NCI-H1092 (cell line): ENCODE data around the gene IFNA10.
"Not testable (repeated sequence)": the region's sequence is repeated elsewhere in the genome, so short reads cannot be mapped to it uniquely, and the experiment has no call there.

Experiments used
- DNase-seq: peaks from one replicate; lab custom pipeline; 2025; lab: John Stamatoyannopoulos, UW

IFNA10 gene

DNA sequence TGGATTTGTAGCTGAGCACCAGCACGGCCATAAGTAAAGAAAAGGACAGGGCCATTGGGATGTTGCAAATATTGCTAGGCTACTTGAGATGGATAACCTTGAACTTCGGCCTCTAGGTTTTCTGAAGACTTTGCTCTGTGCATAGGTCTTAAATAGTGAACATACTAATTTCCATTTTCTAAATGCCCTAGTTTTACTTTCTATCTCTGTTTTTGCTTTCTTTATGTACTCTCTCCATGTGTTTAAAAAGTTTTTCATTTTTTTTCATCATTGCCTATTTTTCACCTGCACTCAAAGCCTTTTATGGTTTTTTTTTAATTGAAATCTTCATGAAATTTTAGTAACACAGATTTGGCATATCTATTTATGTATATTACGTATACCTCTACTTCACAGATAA lies at the start of gene IFNA10:
TSS of gene IFNA10 (minus strand) at position 101 of the 400 bp plus-strand sequence. CDS start at position 55, 46 bp downstream.
- DNase-seq: not testable (repeated sequence)

GRCh38 chr9:21255538-21256212 lies 48.7 kb upstream of the IFNA10 start:
- DNase-seq: no peak

DNA sequence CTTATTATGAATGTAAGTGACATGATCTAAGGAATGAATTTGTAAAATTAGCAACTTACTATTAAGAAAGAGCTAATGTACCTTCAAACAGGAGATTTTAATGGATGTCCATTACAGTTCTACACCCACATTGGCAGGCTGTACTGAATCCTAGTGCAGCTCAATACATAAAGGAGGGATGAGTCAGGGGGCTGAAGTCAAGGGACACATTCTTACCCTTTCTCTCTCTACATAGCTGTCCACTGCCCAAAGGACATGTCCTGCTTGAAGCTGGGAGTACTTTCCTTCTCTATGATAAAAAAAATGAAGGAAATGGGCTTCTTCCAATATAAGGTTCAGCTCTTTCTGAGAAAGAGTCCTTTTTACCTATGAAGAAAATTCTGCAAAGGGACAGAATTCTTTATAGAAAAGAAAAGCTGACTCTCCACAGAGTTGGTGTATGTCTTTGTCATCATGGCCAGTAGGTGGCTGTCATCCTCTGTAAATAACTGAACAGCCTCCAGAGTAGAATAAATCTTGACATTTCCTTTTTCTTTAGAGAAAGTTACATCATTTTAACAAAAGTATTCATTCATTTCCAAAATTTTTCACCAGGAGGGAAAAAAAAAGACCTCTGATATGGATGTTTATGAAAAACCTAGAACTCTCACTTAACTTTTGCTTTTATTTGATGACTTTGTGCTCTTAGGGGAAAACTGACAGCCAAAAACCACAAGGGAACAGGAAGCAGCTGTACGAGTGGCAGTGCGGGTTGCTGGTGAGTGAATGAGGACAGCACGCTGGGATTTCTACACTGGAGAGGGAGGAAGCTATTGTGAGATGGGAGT lies 46.0 kb upstream of the IFNA10 start:
- no peak for DNase-seq

- DNase-seq: no peak
These were observed 44.7 kb upstream of the IFNA10 start for GRCh38 chr9:21251638-21252037.

GRCh38 chr9:21251190-21251589 lies 44.2 kb upstream of the IFNA10 start:
- no peak for DNase-seq

GRCh38 chr9:21244836-21245235 lies 37.9 kb upstream of the IFNA10 start:
- no peak for DNase-seq

DNA sequence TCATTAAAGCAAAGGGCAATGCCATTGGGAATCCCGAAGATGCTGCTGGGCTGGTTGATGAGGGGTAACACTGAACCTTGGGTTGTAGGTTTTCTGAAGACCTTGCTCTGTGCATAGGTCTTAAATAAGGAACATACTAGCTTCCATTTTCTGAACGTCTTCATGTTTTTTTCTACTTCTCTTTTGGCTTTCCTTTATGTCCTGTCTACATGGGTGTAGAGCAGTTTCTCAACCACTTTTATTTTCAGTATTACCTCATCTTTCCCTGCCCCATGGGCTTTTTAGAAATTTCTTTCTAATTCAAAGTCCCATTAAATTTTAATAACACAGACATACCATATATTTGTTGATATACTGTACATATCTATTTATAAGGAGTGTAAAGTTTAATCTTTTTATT lies 33.0 kb upstream of the IFNA10 start, which contains the start of gene IFNA14:
TSS of gene IFNA14 (minus strand) at position 95 of the 400 bp plus-strand sequence. CDS start at position 25, 70 bp downstream.
- no peak for DNase-seq

DNA sequence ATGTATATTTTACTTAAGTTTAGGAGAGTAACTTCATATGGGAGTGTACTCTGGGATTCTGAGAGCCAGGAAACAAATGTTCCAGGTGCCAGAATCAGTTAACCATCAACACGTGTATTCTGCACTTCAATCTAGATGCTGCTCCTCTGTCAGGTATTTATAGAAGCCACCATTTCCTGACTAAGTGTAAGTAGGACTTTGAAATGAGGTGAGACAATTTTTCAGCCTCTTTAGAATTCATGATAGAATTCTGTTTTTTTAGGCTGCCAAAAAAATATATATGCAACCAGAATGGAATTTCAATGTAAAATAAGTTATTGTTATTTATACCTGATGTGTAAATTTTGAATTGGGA lies 29.4 kb upstream of the IFNA10 start:
- DNase-seq: not testable (repeated sequence)

DNA sequence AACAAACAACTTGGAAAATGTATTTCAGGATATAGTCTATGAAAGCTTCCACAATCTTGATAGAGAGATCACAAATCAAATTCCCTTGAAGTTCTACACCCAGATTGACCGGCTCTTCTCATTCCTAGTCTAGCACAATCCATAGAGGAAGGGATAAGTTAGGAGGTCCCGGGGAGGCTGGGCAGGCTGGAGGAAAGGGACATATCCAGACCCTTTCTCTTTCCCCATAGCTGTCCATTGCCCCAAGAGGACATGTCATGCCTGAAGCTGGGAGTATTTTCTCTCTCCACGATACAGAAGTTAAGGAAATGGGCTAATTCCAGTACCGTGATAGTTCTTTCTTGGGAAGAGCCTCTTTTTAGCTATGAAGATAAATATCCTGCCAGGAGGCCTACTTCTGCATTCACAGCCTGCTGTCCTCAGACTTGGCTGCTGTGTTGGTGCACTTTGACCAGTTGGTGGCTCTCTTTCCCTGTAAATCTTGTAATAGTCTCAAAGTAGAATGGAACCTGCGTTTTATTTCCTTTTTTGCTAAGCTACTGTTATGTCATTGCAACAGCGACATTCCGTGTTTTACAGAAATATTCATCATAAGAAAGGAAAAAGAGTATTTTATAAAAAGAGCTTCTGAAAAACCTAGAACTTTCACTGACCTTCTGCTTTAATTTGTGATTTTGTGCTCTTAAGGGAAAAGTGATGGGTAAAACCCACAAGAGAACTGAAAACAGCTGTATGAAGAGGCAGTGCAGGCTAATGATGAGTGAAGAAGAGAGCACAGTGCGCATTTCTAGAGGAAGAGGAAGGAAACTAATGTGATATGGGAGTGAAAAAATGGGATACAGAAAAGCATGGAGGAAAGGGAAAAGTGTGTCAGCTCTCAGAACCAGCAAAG lies 28.8 kb upstream of the IFNA10 start:
- not testable (repeated sequence) for DNase-seq

GRCh38 chr9:21234153-21234687 lies 27.3 kb upstream of the IFNA10 start:
- DNase-seq: no peak

GRCh38 chr9:21233258-21233657 lies 26.3 kb upstream of the IFNA10 start:
- no peak for DNase-seq

DNA sequence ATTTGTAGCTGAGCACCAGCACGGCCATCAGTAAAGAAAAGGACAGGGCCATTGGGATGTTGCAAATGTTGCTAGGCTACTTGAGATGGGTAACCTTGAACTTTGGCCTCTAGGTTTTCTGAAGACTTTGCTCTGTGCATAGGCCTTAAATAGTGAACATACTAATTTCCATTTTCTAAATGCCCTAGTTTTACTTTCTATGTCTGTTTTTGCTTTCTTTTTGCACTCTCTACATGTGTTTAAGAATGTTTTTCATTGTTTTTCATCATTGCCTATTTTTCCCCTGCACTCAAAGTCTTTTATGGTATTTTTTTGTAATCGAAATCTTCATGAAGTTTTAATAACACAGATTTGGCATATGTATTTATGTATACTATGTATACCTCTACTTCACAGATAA lies 21.2 kb upstream of the IFNA10 start, which contains the start of gene IFNA17:
TSS of gene IFNA17 (minus strand) at position 101 of the 400 bp plus-strand sequence. CDS start at position 52, 49 bp downstream.
- no peak for DNase-seq

GRCh38 chr9:21217211-21217610 lies 10.3 kb upstream of the IFNA10 start, which contains the start of gene IFNA16:
Gene IFNA16, minus strand, starts transcription at chr9:21217311. Its CDS starts 6 bp downstream, at chr9:21217305.
- not testable (repeated sequence) for DNase-seq

DNA sequence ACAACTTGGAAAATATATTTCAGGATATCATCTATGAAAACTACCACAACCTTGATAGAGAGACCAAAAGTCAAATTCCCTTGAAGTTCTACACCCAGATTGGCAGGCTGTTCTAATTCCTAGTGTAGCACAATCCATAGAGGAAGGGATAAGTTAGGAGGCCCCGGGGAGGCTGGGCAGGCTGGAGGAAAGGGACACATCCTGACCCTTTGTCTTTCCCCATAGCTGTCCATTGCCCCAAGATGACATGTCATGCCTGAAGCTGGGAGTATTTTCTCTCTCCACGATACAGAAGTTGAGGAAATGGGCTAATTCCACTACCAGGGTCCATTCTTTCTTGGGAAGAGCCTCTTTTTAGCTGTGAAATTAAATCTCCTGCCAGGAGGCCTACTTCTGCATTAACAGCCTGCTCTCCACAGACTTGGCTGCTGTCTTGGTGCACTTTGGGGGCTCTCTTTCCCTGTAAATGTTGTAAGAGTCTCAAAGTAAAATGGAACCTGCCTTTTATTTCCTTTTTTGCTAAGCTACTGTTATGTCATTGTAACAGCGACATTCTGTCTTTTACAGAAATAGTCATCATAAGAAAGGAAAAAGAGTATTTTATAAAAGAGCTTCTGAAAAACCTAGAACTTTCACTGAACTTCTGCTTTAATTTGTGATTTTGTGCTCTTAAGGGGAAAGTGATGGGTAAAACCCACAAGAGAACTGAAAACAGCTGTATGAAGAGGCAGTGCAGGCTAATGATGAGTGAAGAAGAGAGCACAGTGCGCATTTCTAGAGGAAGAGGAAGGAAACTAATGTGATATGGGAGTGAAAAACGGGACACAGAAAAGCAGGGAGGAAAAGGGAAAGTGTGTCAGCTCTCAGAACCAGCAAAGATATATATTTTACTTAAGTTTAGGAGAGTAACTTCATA lies 6.7 kb upstream of the IFNA10 start:
- not testable (repeated sequence) for DNase-seq

DNA sequence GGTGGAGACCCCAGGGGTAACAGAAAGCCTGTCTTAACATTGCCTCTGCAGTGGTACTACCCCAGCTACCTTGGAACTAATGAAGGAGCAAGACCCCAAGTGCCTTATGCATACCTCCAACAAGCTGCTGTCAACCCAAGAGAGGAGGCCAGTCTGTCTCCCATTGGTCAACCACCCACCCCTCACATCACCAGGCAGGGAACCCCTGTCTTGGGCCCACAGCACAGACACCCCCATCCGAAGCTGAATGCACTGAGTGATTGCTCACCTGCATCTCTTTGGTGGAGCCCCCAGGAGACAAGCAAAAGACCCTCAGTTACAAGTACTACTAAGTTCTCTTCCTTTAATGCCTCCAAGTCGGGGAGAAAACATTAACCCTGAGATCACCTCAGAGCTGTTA lies 5.2 kb upstream of the IFNA10 start:
- not testable (repeated sequence) for DNase-seq

DNA sequence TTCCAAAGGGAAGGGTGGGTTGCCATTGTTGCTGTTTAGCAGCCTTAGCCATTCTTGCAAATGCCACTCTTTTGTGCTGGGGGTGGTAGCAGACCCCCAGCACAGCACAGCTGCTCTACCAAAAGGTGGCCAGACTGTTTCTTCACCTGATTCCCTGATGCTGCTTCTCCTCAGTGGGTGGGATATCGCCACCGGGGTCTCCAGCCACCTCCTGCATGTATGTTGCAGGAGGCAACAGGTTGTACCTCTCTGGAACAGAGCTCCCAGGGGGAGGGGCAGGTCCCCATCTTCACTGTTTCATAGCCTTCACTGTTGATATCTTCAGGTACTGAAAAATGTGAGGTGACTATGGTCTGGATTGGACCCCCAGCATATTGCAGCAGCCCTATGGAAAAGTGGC lies 3.8 kb upstream of the IFNA10 start:
- DNase-seq: not testable (repeated sequence)

- DNase-seq: no peak
These were observed 3.4 kb upstream of the IFNA10 start for GRCh38 chr9:21210311-21210710.

- DNase-seq: no peak
These were observed 1.7 kb downstream of the IFNA10 start for GRCh38 chr9:21205204-21205603.

DNA sequence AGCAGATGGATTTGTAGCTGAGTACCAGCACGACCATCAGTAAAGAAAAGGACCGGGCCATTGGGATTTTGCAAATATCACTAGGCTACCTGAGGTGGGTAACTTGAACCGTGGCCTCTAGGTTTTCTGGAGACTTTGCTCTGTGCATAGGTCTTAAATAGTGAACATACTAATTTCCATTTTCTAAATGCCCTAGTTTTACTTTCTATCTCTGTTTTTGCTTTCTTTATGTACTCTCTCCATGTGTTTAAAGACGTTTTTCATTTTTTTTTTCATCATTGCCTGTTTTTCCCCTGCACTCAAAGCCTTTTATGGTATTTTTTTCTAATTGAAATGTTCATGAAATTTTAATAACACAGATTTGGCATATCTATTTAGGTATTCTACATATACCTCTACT lies 4.8 kb downstream of the IFNA10 start, which contains the start of gene IFNA7:
TSS of gene IFNA7 (minus strand) at position 101 of the 400 bp plus-strand sequence. CDS start at position 61, 40 bp downstream.
- not testable (repeated sequence) for DNase-seq
